PFSK-1 (cell line): ENCODE results near the gene ADAM8.

Experiments used
- POLR2AphosphoS5 ChIP-seq: IDR thresholded peaks from 2 replicates; pipeline ENCODE4 v1.6.1; 2012; ENCODE audit warnings: low read depth, mild to moderate bottlenecking, control low read depth, low read length, moderate library complexity
- SIN3A ChIP-seq: IDR thresholded peaks from 2 replicates; pipeline ENCODE4 v1.6.1; 2012; ENCODE audit warnings: mild to moderate bottlenecking, low read length, moderate library complexity, borderline replicate concordance; ENCODE audit not compliant: insufficient read depth
- TAF1 ChIP-seq: IDR thresholded peaks from 2 replicates; pipeline ENCODE4 v1.6.1; 2012; ENCODE audit warnings: low read length, control low read depth, borderline replicate concordance; ENCODE audit not compliant: insufficient read depth
- TF ChIP-seq, protein P1 (sequence below), 2 experiments: IDR thresholded peaks; 2 replicates each; pipeline versions ENCODE4 v1.6.1 to v1.8.0; 2011 to 2012; ENCODE audit warnings: low read depth in 2 of 2, low read length in 2 of 2, control low read depth in 1 of 2, inconsistent platforms in 1 of 2, mild to moderate bottlenecking in 1 of 2, moderate library complexity in 1 of 2; ENCODE audit not compliant: insufficient read depth in 1 of 2

GRCh38 chr10:133309100-133309719, 32.5 kb upstream of the ADAM8 start:
- no peak for TF ChIP-seq POLR2AphosphoS5
- TF ChIP-seq, protein P1, sequence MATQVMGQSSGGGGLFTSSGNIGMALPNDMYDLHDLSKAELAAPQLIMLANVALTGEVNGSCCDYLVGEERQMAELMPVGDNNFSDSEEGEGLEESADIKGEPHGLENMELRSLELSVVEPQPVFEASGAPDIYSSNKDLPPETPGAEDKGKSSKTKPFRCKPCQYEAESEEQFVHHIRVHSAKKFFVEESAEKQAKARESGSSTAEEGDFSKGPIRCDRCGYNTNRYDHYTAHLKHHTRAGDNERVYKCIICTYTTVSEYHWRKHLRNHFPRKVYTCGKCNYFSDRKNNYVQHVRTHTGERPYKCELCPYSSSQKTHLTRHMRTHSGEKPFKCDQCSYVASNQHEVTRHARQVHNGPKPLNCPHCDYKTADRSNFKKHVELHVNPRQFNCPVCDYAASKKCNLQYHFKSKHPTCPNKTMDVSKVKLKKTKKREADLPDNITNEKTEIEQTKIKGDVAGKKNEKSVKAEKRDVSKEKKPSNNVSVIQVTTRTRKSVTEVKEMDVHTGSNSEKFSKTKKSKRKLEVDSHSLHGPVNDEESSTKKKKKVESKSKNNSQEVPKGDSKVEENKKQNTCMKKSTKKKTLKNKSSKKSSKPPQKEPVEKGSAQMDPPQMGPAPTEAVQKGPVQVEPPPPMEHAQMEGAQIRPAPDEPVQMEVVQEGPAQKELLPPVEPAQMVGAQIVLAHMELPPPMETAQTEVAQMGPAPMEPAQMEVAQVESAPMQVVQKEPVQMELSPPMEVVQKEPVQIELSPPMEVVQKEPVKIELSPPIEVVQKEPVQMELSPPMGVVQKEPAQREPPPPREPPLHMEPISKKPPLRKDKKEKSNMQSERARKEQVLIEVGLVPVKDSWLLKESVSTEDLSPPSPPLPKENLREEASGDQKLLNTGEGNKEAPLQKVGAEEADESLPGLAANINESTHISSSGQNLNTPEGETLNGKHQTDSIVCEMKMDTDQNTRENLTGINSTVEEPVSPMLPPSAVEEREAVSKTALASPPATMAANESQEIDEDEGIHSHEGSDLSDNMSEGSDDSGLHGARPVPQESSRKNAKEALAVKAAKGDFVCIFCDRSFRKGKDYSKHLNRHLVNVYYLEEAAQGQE (IDR thresholded peaks at IDR 0.05; ENCODE audit: insufficient read depth in 1 of 2, low read depth in 2 of 2, low read length in 2 of 2): no peak
- TF ChIP-seq TAF1: no peak
- TF ChIP-seq SIN3A: no peak
